LNCaP clone FGC (cell line): ENCODE data around the gene DCST2.

ENCODE experiments used
- DNase-seq: peaks from one replicate; pipeline ENCODE4 v3.0.0-alpha.2; 2011; ENCODE audit warnings: low read depth
- H3K4me3 ChIP-seq: 2 replicates; pipeline ENCODE4 v1.5.1; 2011; ENCODE audit warnings: mild to moderate bottlenecking, low read depth, low read length, control low read depth
- TF ChIP-seq, protein P1 (sequence below): IDR thresholded peaks from 2 replicates; pipeline ENCODE4 v1.5.1; 2012; ENCODE audit warnings: mild to moderate bottlenecking; ENCODE audit not compliant: control insufficient read depth, insufficient read depth; ENCODE audit errors: extremely low read depth

The DCST2 gene

DNA sequence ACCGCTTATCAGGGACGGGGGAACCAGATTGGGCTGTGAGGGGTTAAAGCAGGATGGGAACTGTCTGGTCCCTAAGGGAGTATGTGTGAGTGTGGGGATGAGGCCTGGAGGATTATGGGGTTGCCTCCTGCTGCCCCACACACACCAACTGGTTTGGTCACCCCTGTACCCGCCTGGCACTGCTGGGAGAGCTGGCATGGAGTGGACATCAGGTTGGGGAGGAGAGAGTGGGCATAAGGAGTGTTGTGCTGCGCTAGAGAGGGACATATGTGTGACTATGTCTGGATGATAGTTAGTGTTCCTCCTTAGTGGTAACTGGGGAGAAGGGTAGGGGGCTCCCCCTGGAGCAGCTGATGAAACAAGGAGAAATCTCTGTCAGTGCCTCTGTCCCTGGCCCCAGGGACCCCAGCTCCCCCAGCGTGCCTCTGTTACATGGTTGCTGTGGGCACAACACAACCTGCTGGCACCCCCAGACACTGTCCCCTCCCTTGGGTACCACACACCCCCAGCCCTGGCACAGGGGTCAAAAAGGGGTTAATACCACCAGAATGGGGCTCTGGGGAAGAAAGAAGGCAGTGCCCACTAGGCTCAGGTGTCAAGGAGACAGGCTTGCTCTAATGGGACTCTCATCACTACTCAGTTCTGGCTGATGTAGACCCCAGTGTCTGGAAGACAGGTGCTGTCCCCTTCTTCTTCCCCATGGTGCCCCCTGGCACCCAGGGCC is 29.1 kb downstream of the DCST2 start:
- no peak for DNase-seq
- TF ChIP-seq, protein P1, sequence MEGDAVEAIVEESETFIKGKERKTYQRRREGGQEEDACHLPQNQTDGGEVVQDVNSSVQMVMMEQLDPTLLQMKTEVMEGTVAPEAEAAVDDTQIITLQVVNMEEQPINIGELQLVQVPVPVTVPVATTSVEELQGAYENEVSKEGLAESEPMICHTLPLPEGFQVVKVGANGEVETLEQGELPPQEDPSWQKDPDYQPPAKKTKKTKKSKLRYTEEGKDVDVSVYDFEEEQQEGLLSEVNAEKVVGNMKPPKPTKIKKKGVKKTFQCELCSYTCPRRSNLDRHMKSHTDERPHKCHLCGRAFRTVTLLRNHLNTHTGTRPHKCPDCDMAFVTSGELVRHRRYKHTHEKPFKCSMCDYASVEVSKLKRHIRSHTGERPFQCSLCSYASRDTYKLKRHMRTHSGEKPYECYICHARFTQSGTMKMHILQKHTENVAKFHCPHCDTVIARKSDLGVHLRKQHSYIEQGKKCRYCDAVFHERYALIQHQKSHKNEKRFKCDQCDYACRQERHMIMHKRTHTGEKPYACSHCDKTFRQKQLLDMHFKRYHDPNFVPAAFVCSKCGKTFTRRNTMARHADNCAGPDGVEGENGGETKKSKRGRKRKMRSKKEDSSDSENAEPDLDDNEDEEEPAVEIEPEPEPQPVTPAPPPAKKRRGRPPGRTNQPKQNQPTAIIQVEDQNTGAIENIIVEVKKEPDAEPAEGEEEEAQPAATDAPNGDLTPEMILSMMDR: no peak
- peak overlapping the region; percentile 67 for H3K4me3 ChIP-seq

DNA sequence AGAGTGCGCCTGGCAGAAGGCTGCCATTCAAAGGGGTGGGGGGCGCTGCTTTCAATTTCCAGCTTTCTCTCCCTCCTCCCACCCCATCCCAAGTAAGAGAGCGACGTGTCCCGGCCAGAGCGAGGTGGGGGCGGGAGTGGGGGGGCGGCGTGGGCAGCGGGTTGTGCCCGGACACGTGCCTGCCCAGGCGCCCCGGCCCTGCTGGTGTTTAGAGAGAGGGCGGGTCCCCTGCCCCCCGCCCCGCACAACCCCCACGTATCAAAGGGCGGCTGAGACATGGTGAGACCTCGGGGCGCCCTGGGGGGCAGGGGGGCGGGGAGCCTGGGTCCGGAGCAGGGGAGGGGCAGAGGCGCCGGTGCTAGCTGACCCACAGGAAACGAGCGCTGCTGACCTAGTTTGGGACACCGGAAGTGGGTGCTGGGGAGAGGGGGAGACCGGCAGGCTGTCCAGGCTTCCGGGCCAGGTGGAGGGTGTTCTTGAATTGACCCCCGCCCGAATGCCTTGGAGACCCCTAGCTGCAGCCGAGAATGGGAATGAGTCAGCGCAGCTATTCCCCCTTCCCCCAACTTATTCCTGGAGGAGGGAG is 29.7 kb downstream of the DCST2 start:
- peak overlapping the region; percentile 67 for H3K4me3 ChIP-seq
- TF ChIP-seq, protein P1: no peak
- no peak for DNase-seq

DNA sequence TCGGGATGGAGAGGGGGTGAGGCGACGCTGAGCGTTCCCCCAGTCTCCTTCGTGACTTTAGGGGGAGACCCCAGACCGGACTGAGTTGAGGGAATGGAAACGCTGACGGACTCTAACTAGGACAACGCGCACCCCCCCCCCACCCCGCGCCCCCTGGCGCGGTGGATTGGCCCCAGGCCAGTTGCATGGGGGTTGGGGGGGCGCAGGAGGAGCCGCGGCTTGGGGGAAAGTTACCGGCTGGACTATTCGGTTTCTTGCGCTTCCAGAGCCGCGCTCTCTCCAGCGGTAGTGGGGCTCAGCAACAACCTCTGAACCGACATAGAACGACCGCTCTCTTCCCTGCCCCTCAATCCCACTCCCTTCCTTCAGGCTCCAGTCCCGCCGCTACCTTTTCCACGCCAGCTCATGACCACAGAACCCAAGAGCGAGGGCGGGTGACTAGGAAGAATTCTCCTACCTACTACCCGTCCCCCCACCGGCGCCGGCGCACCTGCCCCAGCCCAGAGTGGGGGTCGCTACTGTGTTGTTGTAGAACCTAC is 30.3 kb downstream of the DCST2 start:
- TF ChIP-seq, protein P1: no peak
- peak overlapping the region; percentile 67 for H3K4me3 ChIP-seq
- DNase-seq: no peak

DNA sequence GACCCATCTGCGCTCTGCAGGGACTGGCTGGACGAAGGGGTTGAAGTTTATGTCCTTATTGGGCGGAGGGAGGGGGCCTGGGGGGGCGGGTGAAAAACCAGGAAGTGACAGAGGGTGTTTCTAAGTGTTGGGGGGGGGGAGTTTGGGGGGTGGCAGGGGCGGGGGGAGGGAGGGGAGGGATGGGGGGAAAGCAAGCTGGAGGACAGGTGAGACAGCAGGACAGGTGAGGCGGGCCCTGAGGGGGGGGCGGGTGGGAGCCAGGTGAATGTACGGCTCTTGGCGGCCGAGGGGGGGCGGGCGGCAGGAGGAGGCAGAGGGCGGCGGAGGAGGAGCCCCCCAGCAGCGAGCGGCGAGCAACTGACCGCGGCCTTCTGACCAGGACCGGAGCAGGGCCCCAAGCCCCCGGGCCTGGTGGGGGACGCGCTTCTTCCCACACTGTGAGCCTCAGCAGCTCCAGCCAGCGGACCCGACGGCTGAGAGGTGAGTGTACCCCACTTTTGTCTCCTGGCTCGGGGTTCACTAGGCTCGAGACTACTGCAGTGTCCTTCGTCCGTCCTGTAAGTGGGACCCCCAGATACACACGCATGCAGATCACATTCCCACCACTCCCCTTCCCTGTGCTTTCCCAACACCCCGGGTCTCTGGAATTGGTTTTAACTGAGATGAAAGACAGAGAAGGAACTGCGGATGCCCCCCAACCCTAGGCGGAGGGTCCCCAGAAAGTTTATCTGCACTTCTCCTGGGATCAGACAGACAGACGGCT is 30.9 kb downstream of the DCST2 start, which contains the start of gene ZBTB7B:
TSS of gene ZBTB7B (plus strand) at position 339 of the 763 bp plus-strand sequence. CDS start 11,859 bp downstream, outside the sequence.
- TF ChIP-seq, protein P1: no peak
- peak within 1 kb of the TSS; percentile 67 for H3K4me3 ChIP-seq
- no peak for DNase-seq

- peak; percentile 98 for DNase-seq
- TF ChIP-seq, protein P1: peak; percentile 33; the same call in 1 of the 2 replicates
- H3K4me3 ChIP-seq: peak overlapping the region; percentile 65
Measured at GRCh38 chr1:155001675-155002463, 31.7 kb downstream of the DCST2 start.

DNA sequence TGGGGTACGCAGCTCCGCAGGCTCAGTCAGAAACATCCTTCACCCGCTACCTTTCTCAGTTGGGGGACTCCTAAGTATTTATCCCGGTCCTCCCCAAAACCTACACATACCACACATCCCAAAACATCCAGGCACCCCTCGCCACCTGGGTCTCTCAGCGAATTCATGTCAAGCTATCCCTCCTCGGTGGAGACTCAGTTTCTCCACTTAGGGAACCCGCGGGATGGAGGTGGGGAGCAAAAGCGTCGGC is 32.2 kb downstream of the DCST2 start:
- TF ChIP-seq, protein P1: no peak
- no peak for DNase-seq
- H3K4me3 ChIP-seq: peak overlapping the region; percentile 65
